Measurements from ENCODE around the gene ADGRA3.

ADGRA3 gene

DNA sequence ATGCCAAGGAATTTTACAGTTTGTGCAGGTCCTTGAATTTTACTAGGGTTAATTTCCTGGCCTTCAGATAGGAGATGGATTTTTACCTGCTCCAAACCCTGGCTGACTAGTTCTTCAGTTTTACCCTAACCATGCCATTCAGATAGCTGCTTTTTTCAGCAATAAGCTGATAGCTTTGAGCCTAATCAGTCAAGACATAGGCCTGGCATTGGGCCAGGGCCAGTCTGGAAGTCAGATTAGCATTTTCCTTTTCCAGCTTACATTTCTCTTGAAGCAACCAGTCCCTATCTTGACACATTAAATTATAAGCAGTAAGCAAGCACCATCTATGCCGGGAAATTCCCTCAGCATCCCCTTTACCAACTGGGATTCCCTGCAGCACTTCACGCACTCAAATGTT, 177.1 kb downstream of the ADGRA3 start:
- in situ Hi-C loops (cut with MboI; ENCODE audit: low pct_unique_long_range_greater_than_20kb, low sequenced_read_pairs, unreplicated experiment) = no loop called here
- DNase-seq (ENCODE audit: low spot score) = no peak
- TF ChIP-seq, protein P1, sequence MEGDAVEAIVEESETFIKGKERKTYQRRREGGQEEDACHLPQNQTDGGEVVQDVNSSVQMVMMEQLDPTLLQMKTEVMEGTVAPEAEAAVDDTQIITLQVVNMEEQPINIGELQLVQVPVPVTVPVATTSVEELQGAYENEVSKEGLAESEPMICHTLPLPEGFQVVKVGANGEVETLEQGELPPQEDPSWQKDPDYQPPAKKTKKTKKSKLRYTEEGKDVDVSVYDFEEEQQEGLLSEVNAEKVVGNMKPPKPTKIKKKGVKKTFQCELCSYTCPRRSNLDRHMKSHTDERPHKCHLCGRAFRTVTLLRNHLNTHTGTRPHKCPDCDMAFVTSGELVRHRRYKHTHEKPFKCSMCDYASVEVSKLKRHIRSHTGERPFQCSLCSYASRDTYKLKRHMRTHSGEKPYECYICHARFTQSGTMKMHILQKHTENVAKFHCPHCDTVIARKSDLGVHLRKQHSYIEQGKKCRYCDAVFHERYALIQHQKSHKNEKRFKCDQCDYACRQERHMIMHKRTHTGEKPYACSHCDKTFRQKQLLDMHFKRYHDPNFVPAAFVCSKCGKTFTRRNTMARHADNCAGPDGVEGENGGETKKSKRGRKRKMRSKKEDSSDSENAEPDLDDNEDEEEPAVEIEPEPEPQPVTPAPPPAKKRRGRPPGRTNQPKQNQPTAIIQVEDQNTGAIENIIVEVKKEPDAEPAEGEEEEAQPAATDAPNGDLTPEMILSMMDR (IDR thresholded peaks at IDR 0.05; ENCODE audit: extremely low read depth, insufficient read depth, missing control alignments) = no peak

Measured in GM13977 (cell line).